H1 (cell line): ENCODE measurements around the gene ADAM12. TPM values are rescaled to one million over a fixed set of nuclear protein-coding genes. Genes with fewer than 3 reads are reported as not detected.

Experiments used
- ASH2L ChIP-seq: fragments of 200-600, 300-600 bp; sonication (generic); IDR thresholded peaks from one replicate; pipeline ENCODE4 v1.7.1; 2017; ENCODE audit warnings: low read length
- BRCA1 ChIP-seq: IDR thresholded peaks from 2 replicates; pipeline ENCODE4 v1.6.1; 2012; ENCODE audit warnings: low read depth, low read length, improper control_type of control experiment
- CHD1 ChIP-seq: IDR thresholded peaks from 2 replicates; pipeline ENCODE4 v1.6.1; 2012; ENCODE audit warnings: low read depth, low read length, improper control_type of control experiment
- CTBP2 ChIP-seq: IDR thresholded peaks from 2 replicates; pipeline ENCODE4 v1.7.0; 2011; ENCODE audit warnings: borderline replicate concordance, mild to moderate bottlenecking, moderate library complexity, mixed read lengths, low read length; ENCODE audit not compliant: insufficient read depth, insufficient read length
- EGR1 ChIP-seq: IDR thresholded peaks from 2 replicates; pipeline ENCODE4 v1.6.1; 2011; ENCODE audit warnings: low read depth, low read length, borderline replicate concordance
- FOSL1 ChIP-seq: IDR thresholded peaks from 2 replicates; pipeline ENCODE4 v1.6.1; 2011; ENCODE audit warnings: mild to moderate bottlenecking, low read depth, low read length, moderate library complexity; ENCODE audit not compliant: insufficient read depth
- MAFK ChIP-seq: IDR thresholded peaks from 2 replicates; pipeline ENCODE4 v1.6.1; 2012; ENCODE audit warnings: low read depth, mild to moderate bottlenecking, improper control_type of control experiment, low read length
- POLR2A ChIP-seq, 2 experiments: IDR thresholded peaks; 1 replicate in 1 of 2; 2 replicates in 1 of 2; pipeline ENCODE4 v1.6.1; 2011; ENCODE audit warnings: low read depth in 2 of 2, low read length in 2 of 2, mild to moderate bottlenecking in 2 of 2; ENCODE audit errors: control extremely low read depth in 1 of 2
- POU5F1 ChIP-seq: IDR thresholded peaks from 2 replicates; pipeline ENCODE4 v1.6.1; 2011; ENCODE audit warnings: low read depth, mild to moderate bottlenecking, low read length, moderate library complexity
- ZNF274 ChIP-seq: IDR thresholded peaks from 2 replicates; pipeline ENCODE4 v1.7.0; 2012; ENCODE audit warnings: low read length, borderline replicate concordance; ENCODE audit errors: extremely low read depth
- polyA plus RNA-seq, 7 experiments: library from polyadenylated mRNA; depleted of rRNA in 3 of 7; stranded (reverse) in 5 of 7; unstranded in 2 of 7; fragments of >200 nt in 5 of 7; fragments of 200-250 nt in 2 of 7; gene quantifications; 1 replicate in 5 of 7; 2 replicates in 1 of 7; 4 replicates in 1 of 7; pipeline versions ENCODE4 v1.2.1 to v1.2.3, GENCODE V29; 2011 to 2013; ENCODE audit warnings: missing spikeins in 2 of 7, mixed read lengths in 2 of 7
- total RNA-seq: library from RNA; stranded (reverse); fragmentation: NEBNext Ultra II Directional; extraction: Animal tissue kit (Norgen Biotek cat#: 25700); gene quantifications from 2 replicates; pipeline ENCODE4 v1.2.1, GENCODE V29; 2021
- TF ChIP-seq, protein P1 (sequence below): IDR thresholded peaks from 2 replicates; pipeline ENCODE4 v1.6.1; 2012; ENCODE audit warnings: inconsistent platforms

The ADAM12 gene
- total and polyA plus RNA-seq, 2 of the 8 experiments (the other 6 are each of a cell fraction or from before 2014, with no cell fraction given), result 0.07 to 0.17 TPM

- no peak for TF ChIP-seq POU5F1
- no peak for TF ChIP-seq EGR1
- TF ChIP-seq BRCA1, result no peak
- TF ChIP-seq, protein P1, sequence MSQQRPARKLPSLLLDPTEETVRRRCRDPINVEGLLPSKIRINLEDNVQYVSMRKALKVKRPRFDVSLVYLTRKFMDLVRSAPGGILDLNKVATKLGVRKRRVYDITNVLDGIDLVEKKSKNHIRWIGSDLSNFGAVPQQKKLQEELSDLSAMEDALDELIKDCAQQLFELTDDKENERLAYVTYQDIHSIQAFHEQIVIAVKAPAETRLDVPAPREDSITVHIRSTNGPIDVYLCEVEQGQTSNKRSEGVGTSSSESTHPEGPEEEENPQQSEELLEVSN, result no peak
- TF ChIP-seq FOSL1, result no peak
- no peak for TF ChIP-seq MAFK
- no peak for TF ChIP-seq ZNF274
- TF ChIP-seq CHD1, result no peak
- no peak for TF ChIP-seq ASH2L
- TF ChIP-seq CTBP2, result no peak
- TF ChIP-seq POLR2A (IDR thresholded peaks at IDR 0.05; ENCODE audit: control extremely low read depth in 1 of 2, low read depth in 2 of 2, low read length in 2 of 2), result no peak
- TF ChIP-seq, all 59 proteins: peak for 0
Measured at GRCh38 chr10:126420567-126421300, 32.5 kb upstream of the ADAM12 start (continued).
